CD8-positive, alpha-beta memory T cell (primary cell): ENCODE data around the gene ABR. TPM values are rescaled to one million over a fixed set of nuclear protein-coding genes. Genes with fewer than 3 reads are reported as not detected.

Experiments used
- CTCF ChIA-PET: fragments of 350-600 bp; sonication (Branson Sonifier 250); formaldehyde crosslinking; loops from one replicate; lab custom pipeline; 2021; ENCODE audit warnings: antibody characterized with exemption; lab: Charles Lee
- POLR2A ChIA-PET: fragments of 350-600 bp; sonication (Branson Sonifier 250); formaldehyde crosslinking; loops from one replicate; lab custom pipeline; 2021; ENCODE audit warnings: antibody characterized with exemption; lab: Charles Lee
- DNase-seq, 5 donors: peaks; one replicate each; pipeline versions ENCODE4 v3.0.0 to v3.0.0-alpha.2; 2020 to 2022; ENCODE audit warnings: mixed read lengths in 1 of 5
- H3K27ac ChIP-seq: one replicate; pipeline ENCODE4 v1.7.0; 2013; ENCODE audit warnings: low read depth, mild to moderate bottlenecking, low read length, moderate library complexity
- H3K27me3 ChIP-seq: 2 replicates; pipeline ENCODE4 v1.7.0; 2013; ENCODE audit warnings: low read length, mild to moderate bottlenecking; ENCODE audit not compliant: insufficient read depth, poor library complexity, severe bottlenecking
- H3K36me3 ChIP-seq: 2 replicates; pipeline ENCODE4 v1.7.0; 2013; ENCODE audit warnings: mild to moderate bottlenecking, low read length, moderate library complexity; ENCODE audit not compliant: insufficient read depth
- H3K4me1 ChIP-seq: 2 replicates; pipeline ENCODE4 v1.7.0; 2013; ENCODE audit warnings: mild to moderate bottlenecking, low read length, moderate library complexity; ENCODE audit not compliant: insufficient read depth
- H3K4me3 ChIP-seq: 2 replicates; pipeline ENCODE4 v1.7.0; 2013; ENCODE audit warnings: mild to moderate bottlenecking, low read length
- H3K9me3 ChIP-seq: 2 replicates; pipeline ENCODE4 v1.7.0; 2013; ENCODE audit warnings: mild to moderate bottlenecking, low read length
- H3K27ac Mint-ChIP-seq, 8 donors: one replicate each; pipeline ENCODE4 v1.8.0; 2020 to 2021; ENCODE audit warnings: mixed read lengths in 8 of 8, mild to moderate bottlenecking in 6 of 8, inconsistent platforms in 3 of 8, moderate library complexity in 3 of 8
- H3K27me3 Mint-ChIP-seq, 2 donors: one replicate each; pipeline ENCODE4 v1.8.0; 2020 to 2021; ENCODE audit warnings: mixed read lengths in 2 of 2, mild to moderate bottlenecking in 1 of 2, moderate library complexity in 1 of 2
- H3K36me3 Mint-ChIP-seq, 3 donors: one replicate each; pipeline ENCODE4 v1.8.0; 2020 to 2021; ENCODE audit warnings: mixed read lengths in 3 of 3, inconsistent platforms in 1 of 3, mild to moderate bottlenecking in 1 of 3
- H3K4me1 Mint-ChIP-seq, 3 donors: one replicate each; pipeline ENCODE4 v1.8.0; 2020 to 2021; ENCODE audit warnings: mixed read lengths in 3 of 3, inconsistent platforms in 1 of 3, mild to moderate bottlenecking in 1 of 3
- H3K4me3 Mint-ChIP-seq, 7 donors: one replicate each; pipeline ENCODE4 v1.8.0; 2020 to 2021; ENCODE audit warnings: mixed read lengths in 7 of 7, mild to moderate bottlenecking in 6 of 7, moderate library complexity in 4 of 7, inconsistent platforms in 2 of 7
- H3K9me3 Mint-ChIP-seq, 5 donors: one replicate each; pipeline ENCODE4 v1.8.0; 2020 to 2022; ENCODE audit warnings: mixed read lengths in 5 of 5, mild to moderate bottlenecking in 3 of 5, moderate library complexity in 2 of 5, inconsistent platforms in 1 of 5
- polyA plus RNA-seq: library from polyadenylated mRNA; unstranded; fragments of 300-500 nt; fragmentation: Illumina TruSeq; gene quantifications from one replicate; pipeline ENCODE4 v1.2.3, GENCODE V29; 2021
- total RNA-seq, 2 experiments: library from RNA; stranded (reverse); gene quantifications; one replicate each; pipeline ENCODE4 v1.2.3, GENCODE V29; 2021

The ABR gene
- total and polyA plus RNA-seq, 3 experiments from 2014 or later = 26.9 to 60.8 (median 60.4) TPM

GRCh38 chr17:1006054-1006453, 173.7 kb downstream of the ABR start:
- H3K36me3 ChIP-seq = peaks cover 16% of the 10 kb centered on the region
- no peak overlapping the region for H3K4me3 ChIP-seq
- no peaks in the 10 kb centered on the region for H3K27me3 ChIP-seq
- no peaks in the 10 kb centered on the region for H3K9me3 ChIP-seq
- ChIA-PET POLR2A (interaction anchor here (0.6 kb wide), 1 partner anchor 94 kb away, joined by 4 read pairs; no protein-coding TSS in a partner anchor), CTCF (interaction anchor here (2.4 kb wide), 1 partner anchor 9 kb away, joined by 8 read pairs; the partner anchor contains the start of gene TIMM22)
- no peak for DNase-seq
- Mint-ChIP-seq H3K36me3 (peaks cover 0 to 77% (median 1%) of the 10 kb centered on the region in 3 donors), H3K9me3 (no peaks in the 10 kb centered on the region), H3K27ac (peak overlapping the region in 1 of 8 donors; percentile 61), H3K27me3 (no peaks in the 10 kb centered on the region), H3K4me3 (no peak overlapping the region), H3K4me1 (peaks cover 0 to 3% (median 0%) of the 10 kb centered on the region in 3 donors)
- H3K27ac ChIP-seq = no peak overlapping the region
- no peaks in the 10 kb centered on the region for H3K4me1 ChIP-seq

- no peaks in the 10 kb centered on the region for H3K27me3 ChIP-seq
- peak in 1 of 5 donors; percentile 26 for DNase-seq
- Mint-ChIP-seq H3K36me3 (peaks cover 0 to 78% (median 1%) of the 10 kb centered on the region in 3 donors), H3K4me3 (no peak overlapping the region), H3K9me3 (no peaks in the 10 kb centered on the region), H3K4me1 (peaks cover 0 to 3% (median 2%) of the 10 kb centered on the region in 3 donors), H3K27me3 (no peaks in the 10 kb centered on the region), H3K27ac (peak overlapping the region in 4 of 8 donors; percentile 26 to 81 (median 54))
- H3K36me3 ChIP-seq = peaks cover 22% of the 10 kb centered on the region
- ChIA-PET CTCF (no interaction called here), POLR2A (interaction anchor here (0.6 kb wide), 1 partner anchor 94 kb away, joined by 4 read pairs; no protein-coding TSS in a partner anchor)
- H3K4me3 ChIP-seq = no peak overlapping the region
- H3K4me1 ChIP-seq = no peaks in the 10 kb centered on the region
- H3K27ac ChIP-seq = no peak overlapping the region
- H3K9me3 ChIP-seq = no peaks in the 10 kb centered on the region
Observed at GRCh38 chr17:1005361-1005946, 174.3 kb downstream of the ABR start.

GRCh38 chr17:1004769-1005295, 174.9 kb downstream of the ABR start:
- Mint-ChIP-seq H3K4me1 (peaks cover 0 to 5% (median 3%) of the 10 kb centered on the region in 3 donors), H3K27ac (no peak overlapping the region), H3K4me3 (no peak overlapping the region), H3K9me3 (no peaks in the 10 kb centered on the region), H3K27me3 (no peaks in the 10 kb centered on the region), H3K36me3 (peaks cover 0 to 82% (median 3%) of the 10 kb centered on the region in 3 donors)
- Histone ChIP-seq H3K4me1 (no peaks in the 10 kb centered on the region), H3K27me3 (no peaks in the 10 kb centered on the region), H3K4me3 (no peak overlapping the region), H3K27ac (no peak overlapping the region), H3K36me3 (peaks cover 23% of the 10 kb centered on the region), H3K9me3 (no peaks in the 10 kb centered on the region)
- POLR2A ChIA-PET = no interaction called here
- DNase-seq = no peak
- CTCF ChIA-PET = no interaction called here

GRCh38 chr17:1003972-1004768, 175.6 kb downstream of the ABR start:
- POLR2A ChIA-PET = no interaction called here

GRCh38 chr17:1003633-1003971, 176.2 kb downstream of the ABR start:
- DNase-seq = no peak
- no peaks in the 10 kb centered on the region for H3K4me1 ChIP-seq
- no peaks in the 10 kb centered on the region for H3K27me3 Mint-ChIP-seq
- no peaks in the 10 kb centered on the region for H3K9me3 Mint-ChIP-seq
- peaks cover 0 to 79% (median 4%) of the 10 kb centered on the region in 3 donors for H3K36me3 Mint-ChIP-seq
- H3K27me3 ChIP-seq = no peaks in the 10 kb centered on the region
- POLR2A ChIA-PET = no interaction called here
- peaks cover 27% of the 10 kb centered on the region for H3K36me3 ChIP-seq
- no peaks in the 10 kb centered on the region for H3K9me3 ChIP-seq
- H3K4me1 Mint-ChIP-seq = peaks cover 8 to 13% (median 13%) of the 10 kb centered on the region in 3 donors
- H3K27ac ChIP-seq = no peak overlapping the region
- H3K4me3 Mint-ChIP-seq = no peak overlapping the region
- H3K27ac Mint-ChIP-seq = peak overlapping the region in 1 of 8 donors; percentile 30
- no peak overlapping the region for H3K4me3 ChIP-seq
- CTCF ChIA-PET = no interaction called here

More at GRCh38 chr17:1003972-1004768, 175.6 kb downstream of the ABR start:
- H3K36me3 Mint-ChIP-seq = peaks cover 0 to 81% (median 4%) of the 10 kb centered on the region in 3 donors
- Histone ChIP-seq H3K27ac (no peak overlapping the region), H3K4me3 (no peak overlapping the region), H3K36me3 (peaks cover 27% of the 10 kb centered on the region), H3K9me3 (no peaks in the 10 kb centered on the region), H3K4me1 (no peaks in the 10 kb centered on the region), H3K27me3 (no peaks in the 10 kb centered on the region)
- no peak for DNase-seq
- H3K9me3 Mint-ChIP-seq = no peaks in the 10 kb centered on the region
- H3K27ac Mint-ChIP-seq = peak overlapping the region in 2 of 8 donors; percentile 23 to 29
- CTCF ChIA-PET = no interaction called here
- no peaks in the 10 kb centered on the region for H3K27me3 Mint-ChIP-seq
- H3K4me3 Mint-ChIP-seq = no peak overlapping the region
- H3K4me1 Mint-ChIP-seq = peaks cover 2 to 7% (median 7%) of the 10 kb centered on the region in 3 donors

- CTCF ChIA-PET = interaction anchor here (1.1 kb wide), 1 partner anchor 22 kb away, joined by 4 read pairs; no protein-coding TSS in a partner anchor
- Mint-ChIP-seq H3K27ac (peak overlapping the region in 2 of 8 donors; percentile 17 to 30), H3K36me3 (peaks cover 0 to 72% (median 4%) of the 10 kb centered on the region in 3 donors), H3K4me3 (no peak overlapping the region), H3K4me1 (peaks cover 13 to 19% (median 19%) of the 10 kb centered on the region in 3 donors), H3K9me3 (no peaks in the 10 kb centered on the region), H3K27me3 (no peaks in the 10 kb centered on the region)
- H3K27me3 ChIP-seq = no peaks in the 10 kb centered on the region
- H3K36me3 ChIP-seq = peaks cover 27% of the 10 kb centered on the region
- H3K4me3 ChIP-seq = no peak overlapping the region
- H3K9me3 ChIP-seq = no peaks in the 10 kb centered on the region
- peaks cover 4% of the 10 kb centered on the region for H3K4me1 ChIP-seq
- POLR2A ChIA-PET = no interaction called here
- DNase-seq = no peak
- no peak overlapping the region for H3K27ac ChIP-seq
Observed at GRCh38 chr17:1002771-1003555, 176.8 kb downstream of the ABR start.

- POLR2A ChIA-PET = no interaction called here
- Mint-ChIP-seq H3K27me3 (no peaks in the 10 kb centered on the region), H3K36me3 (peaks cover 0 to 70% (median 4%) of the 10 kb centered on the region in 3 donors), H3K9me3 (no peaks in the 10 kb centered on the region), H3K4me3 (no peak overlapping the region), H3K4me1 (peaks cover 16 to 24% (median 24%) of the 10 kb centered on the region in 3 donors), H3K27ac (peak overlapping the region in 1 of 8 donors; percentile 76)
- no peak for DNase-seq
- no peak overlapping the region for H3K4me3 ChIP-seq
- H3K36me3 ChIP-seq = peaks cover 27% of the 10 kb centered on the region
- CTCF ChIA-PET = interaction anchor here (1.1 kb wide), 1 partner anchor 21 kb away, joined by 4 read pairs; no protein-coding TSS in a partner anchor
- H3K27ac ChIP-seq = no peak overlapping the region
- H3K9me3 ChIP-seq = no peaks in the 10 kb centered on the region
- H3K4me1 ChIP-seq = peaks cover 10% of the 10 kb centered on the region
- no peaks in the 10 kb centered on the region for H3K27me3 ChIP-seq
Observed at GRCh38 chr17:1002412-1002753, 177.4 kb downstream of the ABR start.
